GM21381 (cell line): Measurements from ENCODE around the gene NLRC5.
A peak's percentile ranks its signal among the peaks of the same experiment; 100 is the strongest.

Experiments used
- ATAC-seq: cut with Tn5 transposase; IDR thresholded peaks from one replicate; pipeline ENCODE4 v1.9.1; 2021; ENCODE audit warnings: mild to moderate bottlenecking, moderate library complexity; ENCODE audit not compliant: unreplicated experiment

The NLRC5 gene

DNA sequence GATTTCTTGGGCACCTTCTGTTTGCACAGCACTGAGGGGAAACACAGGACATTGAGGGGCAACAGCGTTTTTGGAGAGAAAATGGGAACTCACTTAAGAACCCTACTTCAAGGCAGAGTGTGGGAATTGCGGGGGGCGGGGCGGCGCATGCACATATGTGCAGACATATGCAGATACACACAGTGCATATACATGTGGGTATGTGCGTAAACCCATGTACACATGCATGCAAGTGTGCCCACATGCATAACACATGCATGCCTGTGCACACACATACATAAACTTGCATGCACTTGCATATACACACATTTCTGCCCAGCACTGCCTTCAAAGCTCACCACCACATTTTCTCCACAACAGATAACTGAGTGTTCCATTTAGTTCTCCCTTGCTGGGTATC is 32.4 kb downstream of the NLRC5 start:
- ATAC-seq: no peak

DNA sequence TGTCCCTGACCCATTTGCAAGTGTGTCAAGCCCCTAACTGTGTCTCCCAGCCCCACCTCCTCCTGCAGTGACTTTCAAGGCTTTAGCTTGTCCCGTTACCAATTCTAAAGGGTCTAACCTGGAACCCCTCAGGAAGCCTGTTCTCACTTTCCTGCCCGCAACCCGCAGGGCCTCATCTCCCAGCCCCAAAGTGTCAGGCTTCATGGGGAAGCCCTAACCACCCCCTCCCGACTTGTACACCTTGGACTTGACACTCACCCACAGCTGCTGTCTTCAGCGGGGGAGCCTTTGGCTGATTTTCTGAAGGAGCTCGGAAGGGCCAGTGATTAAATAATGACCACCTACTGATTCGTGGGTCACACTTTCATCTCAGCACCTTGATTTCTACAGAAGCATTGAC is 33.1 kb downstream of the NLRC5 start:
- ATAC-seq: no peak

- ATAC-seq: no peak
These were observed 34.3 kb downstream of the NLRC5 start for GRCh38 chr16:57023541-57024249.

GRCh38 chr16:57024894-57025680 is 35.7 kb downstream of the NLRC5 start:
- no peak for ATAC-seq

- no peak for ATAC-seq
These were observed 36.8 kb downstream of the NLRC5 start for GRCh38 chr16:57025941-57026777.

DNA sequence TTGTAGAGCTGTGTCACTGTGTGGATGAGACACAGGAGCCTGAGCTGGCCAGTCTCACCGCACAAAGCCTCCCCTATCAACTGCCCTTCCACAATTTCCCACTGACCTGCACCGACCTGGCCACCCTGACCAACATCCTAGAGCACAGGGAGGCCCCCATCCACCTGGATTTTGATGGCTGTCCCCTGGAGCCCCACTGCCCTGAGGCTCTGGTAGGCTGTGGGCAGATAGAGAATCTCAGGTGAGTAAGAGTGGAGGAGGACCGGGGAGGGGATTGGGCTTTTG is 37.4 kb downstream of the NLRC5 start:
- no peak for ATAC-seq

GRCh38 chr16:57027067-57027466 is 37.7 kb downstream of the NLRC5 start:
- ATAC-seq: no peak

GRCh38 chr16:57028086-57028485 is 38.7 kb downstream of the NLRC5 start:
- no peak for ATAC-seq

- no peak for ATAC-seq
These were observed 40.1 kb downstream of the NLRC5 start for GRCh38 chr16:57029161-57030160.

- ATAC-seq: no peak
These were observed 41.1 kb downstream of the NLRC5 start for GRCh38 chr16:57030346-57030902.

GRCh38 chr16:57031156-57031555 is 41.8 kb downstream of the NLRC5 start:
- ATAC-seq: no peak

GRCh38 chr16:57032346-57032745 is 43.0 kb downstream of the NLRC5 start:
- no peak for ATAC-seq

DNA sequence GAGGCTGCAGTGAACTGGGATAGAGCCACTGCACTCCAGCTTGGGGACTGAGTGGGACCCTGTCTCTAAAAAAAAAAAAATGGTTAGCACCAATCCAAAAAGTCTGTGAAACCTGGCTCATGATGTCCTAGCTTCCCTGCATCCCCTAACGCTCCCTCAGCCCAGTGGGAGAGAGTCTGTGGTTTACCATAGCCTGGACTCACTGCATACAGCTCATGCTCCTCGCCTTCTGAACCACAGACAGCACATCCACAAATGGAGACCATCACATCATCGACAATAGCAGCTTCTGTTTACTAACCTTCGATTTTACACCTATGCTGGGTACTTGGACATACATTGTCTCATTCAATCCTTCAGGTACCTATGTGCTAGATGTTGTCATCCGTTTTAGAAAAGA is 43.6 kb downstream of the NLRC5 start:
- ATAC-seq: no peak

- ATAC-seq: no peak
These were observed 47.0 kb downstream of the NLRC5 start for GRCh38 chr16:57036315-57036714.

- no peak for ATAC-seq
These were observed 47.6 kb downstream of the NLRC5 start for GRCh38 chr16:57036945-57037344.

DNA sequence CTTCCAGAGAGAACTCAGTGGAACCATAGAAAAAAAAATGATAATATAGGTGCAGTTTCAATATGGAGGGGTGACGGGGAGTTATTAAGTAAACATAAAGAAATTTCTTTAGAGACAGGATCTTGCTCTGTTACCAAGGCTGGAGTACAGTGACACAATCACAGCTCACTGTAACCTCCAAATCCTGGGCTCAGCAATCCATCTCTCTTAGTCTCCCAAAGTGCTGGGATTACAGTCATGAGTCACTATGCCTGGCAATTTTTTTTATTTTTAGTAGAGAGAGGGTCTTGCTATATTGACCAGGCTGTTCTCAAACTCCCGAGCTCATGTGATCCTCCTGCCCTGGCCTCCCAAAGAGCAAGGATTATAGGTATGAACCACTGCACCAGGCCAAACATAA is 48.8 kb downstream of the NLRC5 start:
- no peak for ATAC-seq

- ATAC-seq: peak; percentile 27
These were observed 49.9 kb downstream of the NLRC5 start for GRCh38 chr16:57039148-57039812.

DNA sequence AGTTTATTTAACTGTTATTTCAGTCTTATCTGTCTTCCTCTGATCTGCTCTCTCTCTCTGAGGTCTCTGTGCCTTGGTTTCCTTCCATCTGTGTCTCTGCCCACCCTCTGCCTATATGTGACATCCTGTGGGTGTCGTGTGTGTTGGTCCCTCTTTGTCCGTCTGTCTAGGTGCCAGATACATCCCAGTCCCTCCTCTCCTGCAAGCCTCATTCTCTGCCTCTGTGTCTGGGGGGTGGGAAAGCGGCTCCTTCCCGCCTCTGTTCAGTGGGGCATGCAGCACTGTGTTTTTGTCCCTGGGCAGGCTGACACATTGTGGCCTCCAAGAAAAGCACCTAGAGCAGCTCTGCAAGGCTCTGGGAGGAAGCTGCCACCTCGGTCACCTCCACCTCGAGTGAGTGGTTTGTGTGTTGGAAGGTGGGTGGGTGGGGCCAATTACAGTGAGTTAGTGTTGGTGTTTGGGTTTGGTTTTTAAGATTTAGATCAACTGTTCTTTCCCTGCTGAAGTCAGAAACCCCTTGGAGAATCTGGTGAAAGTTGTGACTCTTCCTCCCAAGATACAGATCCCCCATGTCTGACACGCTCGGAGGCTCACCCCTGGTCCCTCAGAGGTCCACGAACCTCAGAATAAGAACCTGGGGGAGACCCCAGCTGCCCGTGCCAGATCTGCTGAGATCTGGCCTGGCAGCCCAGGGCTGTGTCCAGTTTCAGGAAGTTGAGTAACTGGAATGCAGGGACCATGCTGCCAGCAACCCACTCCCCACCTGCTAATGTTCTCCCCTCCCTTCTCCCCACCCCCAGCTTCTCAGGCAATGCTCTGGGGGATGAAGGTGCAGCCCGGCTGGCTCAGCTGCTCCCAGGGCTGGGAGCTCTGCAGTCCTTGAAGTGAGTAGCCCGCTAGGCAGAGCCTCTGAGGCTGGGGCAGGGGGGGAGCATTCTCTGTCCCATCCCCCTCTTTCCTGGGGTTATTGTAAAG is 52.1 kb downstream of the NLRC5 start:
- ATAC-seq: peak; percentile 34
